ENCODE data around the gene ST8SIA6. TPM values are rescaled to one million over a fixed set of nuclear protein-coding genes. Genes with fewer than 3 reads are reported as not detected.
"Not testable (repeated sequence)": the region's sequence is repeated elsewhere in the genome, so short reads cannot be mapped to it uniquely, and the experiment has no call there.

ST8SIA6 gene
- total RNA-seq, 1 experiment from 2014 or later = not detected

- no peak for DNase-seq (ENCODE audit: low read depth)
Observed at GRCh38 chr10:17456032-17456548, 1.7 kb upstream of the ST8SIA6 start.

- DNase-seq (ENCODE audit: low read depth) = no peak
Observed at GRCh38 chr10:17455015-17455520, 673 bp upstream of the ST8SIA6 start.

- DNase-seq (ENCODE audit: low read depth) = peak; percentile 19
Observed at GRCh38 chr10:17453373-17454091, 863 bp downstream of the ST8SIA6 start.

GRCh38 chr10:17453035-17453372, 1.4 kb downstream of the ST8SIA6 start:
- no peak for DNase-seq (ENCODE audit: low read depth)

- no peak for DNase-seq (ENCODE audit: low read depth)
Observed at GRCh38 chr10:17452060-17452841, 2.1 kb downstream of the ST8SIA6 start.

GRCh38 chr10:17450024-17450423, 4.4 kb downstream of the ST8SIA6 start:
- no peak for DNase-seq (ENCODE audit: low read depth)

GRCh38 chr10:17445400-17445998, 8.9 kb downstream of the ST8SIA6 start:
- DNase-seq (ENCODE audit: low read depth) = no peak

GRCh38 chr10:17444388-17444714, 10.0 kb downstream of the ST8SIA6 start:
- no peak for DNase-seq (ENCODE audit: low read depth)

- no peak for DNase-seq (ENCODE audit: low read depth)
Observed at GRCh38 chr10:17443707-17444387, 10.5 kb downstream of the ST8SIA6 start.

GRCh38 chr10:17438583-17438982, 15.8 kb downstream of the ST8SIA6 start:
- DNase-seq (ENCODE audit: low read depth) = no peak

GRCh38 chr10:17436578-17436977, 17.8 kb downstream of the ST8SIA6 start:
- DNase-seq (ENCODE audit: low read depth) = not testable (repeated sequence)

GRCh38 chr10:17435953-17436352, 18.4 kb downstream of the ST8SIA6 start:
- DNase-seq (ENCODE audit: low read depth) = no peak

GRCh38 chr10:17435187-17435586, 19.2 kb downstream of the ST8SIA6 start:
- no peak for DNase-seq (ENCODE audit: low read depth)

- peak; percentile 23 for DNase-seq (ENCODE audit: low read depth)
Observed at GRCh38 chr10:17432723-17433122, 21.7 kb downstream of the ST8SIA6 start.

GRCh38 chr10:17431871-17432311, 22.5 kb downstream of the ST8SIA6 start:
- DNase-seq (ENCODE audit: low read depth) = peak; percentile 40

GRCh38 chr10:17430647-17431355, 23.6 kb downstream of the ST8SIA6 start:
- peak; percentile 74 for DNase-seq (ENCODE audit: low read depth)

- no peak for DNase-seq (ENCODE audit: low read depth)
Observed at GRCh38 chr10:17429490-17429889, 24.9 kb downstream of the ST8SIA6 start.

- no peak for DNase-seq (ENCODE audit: low read depth)
Observed at GRCh38 chr10:17428351-17429097, 25.9 kb downstream of the ST8SIA6 start.

- no peak for DNase-seq (ENCODE audit: low read depth)
Observed at GRCh38 chr10:17427666-17428350, 26.6 kb downstream of the ST8SIA6 start.

GRCh38 chr10:17427201-17427600, 27.2 kb downstream of the ST8SIA6 start:
- DNase-seq (ENCODE audit: low read depth) = no peak

Data from RPMI7951 (cell line).